Naive thymus-derived CD4-positive, alpha-beta T cell (primary cell): ENCODE measurements around the gene MACROD2. TPM values are rescaled to one million over a fixed set of nuclear protein-coding genes. Genes with fewer than 3 reads are reported as not detected.

Source experiments
- ATAC-seq: fragments of 150-1000 bp; cut with Tn5 transposase; 2 replicates; pipeline ENCODE4 v1.10.0; 2021; ENCODE audit warnings: mild to moderate bottlenecking, moderate library complexity
- CTCF ChIA-PET: fragments of 350-600 bp; sonication (Branson Sonifier 250); formaldehyde crosslinking; loops from one replicate; lab custom pipeline; 2021; ENCODE audit warnings: antibody characterized with exemption; lab: Charles Lee
- POLR2A ChIA-PET: fragments of 350-600 bp; sonication (Branson Sonifier 250); formaldehyde crosslinking; loops from one replicate; lab custom pipeline; 2021; ENCODE audit warnings: antibody characterized with exemption, inconsistent platforms; lab: Charles Lee
- DNase-seq, 9 donors: peaks; one replicate each; pipeline versions ENCODE4 v3.0.0 to v3.0.0-alpha.2; 2020 to 2022; ENCODE audit warnings: mixed read lengths in 1 of 9
- H3K27ac ChIP-seq: one replicate; pipeline ENCODE4 v1.7.0; 2013; ENCODE audit warnings: mild to moderate bottlenecking, low read depth, low read length, moderate library complexity
- H3K27me3 ChIP-seq, 2 donors: one replicate each; pipeline ENCODE4 v1.7.0; 2013; ENCODE audit warnings: low read length in 2 of 2, mild to moderate bottlenecking in 2 of 2, moderate library complexity in 2 of 2; ENCODE audit not compliant: control insufficient read depth in 2 of 2, insufficient read depth in 2 of 2
- H3K36me3 ChIP-seq, 3 experiments: 1 replicate in 2 of 3; 2 replicates in 1 of 3; pipeline ENCODE4 v1.7.0; 2013; ENCODE audit warnings: low read length in 3 of 3, mild to moderate bottlenecking in 3 of 3, moderate library complexity in 1 of 3; ENCODE audit not compliant: insufficient read depth in 3 of 3, control insufficient read depth in 2 of 3
- H3K4me1 ChIP-seq, 2 donors: one replicate each; pipeline ENCODE4 v1.7.0; 2013; ENCODE audit warnings: low read length in 2 of 2, mild to moderate bottlenecking in 2 of 2, moderate library complexity in 1 of 2; ENCODE audit not compliant: control insufficient read depth in 2 of 2, insufficient read depth in 2 of 2
- H3K4me3 ChIP-seq: 2 replicates; pipeline ENCODE4 v1.7.0; 2013; ENCODE audit warnings: mild to moderate bottlenecking, low read length
- H3K9me3 ChIP-seq, 3 experiments: 1 replicate in 2 of 3; 2 replicates in 1 of 3; pipeline ENCODE4 v1.7.0; 2013; ENCODE audit warnings: low read length in 3 of 3; ENCODE audit not compliant: control insufficient read depth in 2 of 3
- H3K27ac Mint-ChIP-seq, 9 donors: one replicate each; pipeline ENCODE4 v1.8.0; 2020 to 2022; ENCODE audit warnings: mixed read lengths in 9 of 9, mild to moderate bottlenecking in 8 of 9, moderate library complexity in 5 of 9, inconsistent platforms in 2 of 9
- H3K27me3 Mint-ChIP-seq, 5 donors: one replicate each; pipeline ENCODE4 v1.8.0; 2021 to 2022; ENCODE audit warnings: mixed read lengths in 5 of 5, mild to moderate bottlenecking in 1 of 5
- H3K36me3 Mint-ChIP-seq, 5 donors: one replicate each; pipeline ENCODE4 v1.8.0; 2020 to 2022; ENCODE audit warnings: mixed read lengths in 5 of 5, mild to moderate bottlenecking in 3 of 5, inconsistent platforms in 1 of 5
- H3K4me1 Mint-ChIP-seq, 7 donors: one replicate each; pipeline ENCODE4 v1.8.0; 2020 to 2022; ENCODE audit warnings: mixed read lengths in 7 of 7, mild to moderate bottlenecking in 3 of 7, inconsistent platforms in 1 of 7
- H3K4me3 Mint-ChIP-seq, 10 donors: one replicate each; pipeline ENCODE4 v1.8.0; 2020 to 2022; ENCODE audit warnings: mild to moderate bottlenecking in 10 of 10, mixed read lengths in 10 of 10, moderate library complexity in 6 of 10, inconsistent platforms in 2 of 10
- H3K9me3 Mint-ChIP-seq, 11 donors: one replicate each; pipeline ENCODE4 v1.8.0; 2020 to 2022; ENCODE audit warnings: mixed read lengths in 11 of 11, mild to moderate bottlenecking in 4 of 11, inconsistent platforms in 1 of 11, moderate library complexity in 1 of 11
- intact Hi-C, 2 donors: fragments of 100-400 bp; cut with micrococcal nuclease; formaldehyde crosslinking; loops; one replicate each; pipeline ENCODE4 v1.15.1; 2023
- polyA plus RNA-seq, 2 donors: library from polyadenylated mRNA; unstranded; fragments of 300-500 nt; fragmentation: Illumina TruSeq; gene quantifications; one replicate each; pipeline ENCODE4 v1.2.3, GENCODE V29; 2021
- total RNA-seq, 6 experiments: library from RNA in 5 of 6; stranded (reverse) in 5 of 6; gene quantifications; 1 replicate in 5 of 6; 2 replicates in 1 of 6; pipeline ENCODE4 v1.2.3 and lab custom pipeline; 2021 to 2026

The MACROD2 gene
- total and polyA plus RNA-seq, 7 experiments from 2014 or later = 0.27 to 0.86 (median 0.34) TPM; not detected in 4

DNA sequence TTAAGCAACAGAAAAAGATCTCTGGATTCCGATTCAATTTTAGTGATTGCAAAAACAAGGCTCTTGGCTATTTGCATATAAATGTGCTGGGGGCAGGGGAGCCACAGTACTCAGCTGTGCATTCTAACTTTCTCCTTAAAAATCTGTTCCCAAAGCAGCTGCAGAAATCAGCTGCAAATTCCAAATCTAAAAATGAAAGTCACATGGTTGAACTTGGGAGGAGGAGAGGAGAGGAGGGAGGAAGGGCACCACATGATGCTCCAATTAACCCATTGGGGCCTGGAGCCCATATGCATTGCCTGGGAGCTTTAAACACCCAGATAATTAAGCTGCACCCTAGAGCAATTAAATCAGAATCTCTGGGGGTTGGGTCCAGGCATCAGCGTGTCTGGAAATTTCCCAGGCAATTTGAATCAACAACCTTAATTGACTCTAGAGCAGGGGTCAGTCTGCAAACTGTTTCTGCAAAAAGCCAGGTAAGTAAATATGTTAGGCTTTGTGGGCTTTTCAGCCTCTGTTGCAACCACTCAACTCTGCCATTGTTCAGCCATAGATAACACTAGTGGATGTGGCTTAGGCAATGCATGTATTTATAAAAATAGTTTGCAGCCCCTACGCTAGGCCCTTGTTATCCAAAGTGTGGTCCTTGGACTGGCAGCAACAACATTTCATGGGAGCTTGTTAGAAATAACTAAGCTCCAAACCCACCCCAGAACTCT is 2069.8 kb downstream of the MACROD2 start:
- no peak for DNase-seq
- Histone ChIP-seq H3K27ac (no peak overlapping the region), H3K4me3 (no peak overlapping the region), H3K9me3 (peaks cover 0 to 5% (median 0%) of the 10 kb centered on the region in 3 experiments), H3K36me3 (no peaks in the 10 kb centered on the region), H3K4me1 (no peaks in the 10 kb centered on the region), H3K27me3 (no peaks in the 10 kb centered on the region)
- H3K9me3 Mint-ChIP-seq = peaks cover 0 to 16% (median 8%) of the 10 kb centered on the region in 11 donors
- H3K27ac Mint-ChIP-seq = no peak overlapping the region
- H3K4me1 Mint-ChIP-seq = no peaks in the 10 kb centered on the region
- ChIA-PET CTCF (no interaction called here), POLR2A (no interaction called here)
- peaks cover 0 to 5% (median 0%) of the 10 kb centered on the region in 5 donors for H3K36me3 Mint-ChIP-seq
- intact Hi-C loops = no loop called here
- no peaks in the 10 kb centered on the region for H3K27me3 Mint-ChIP-seq
- no peak for ATAC-seq
- no peak overlapping the region for H3K4me3 Mint-ChIP-seq

DNA sequence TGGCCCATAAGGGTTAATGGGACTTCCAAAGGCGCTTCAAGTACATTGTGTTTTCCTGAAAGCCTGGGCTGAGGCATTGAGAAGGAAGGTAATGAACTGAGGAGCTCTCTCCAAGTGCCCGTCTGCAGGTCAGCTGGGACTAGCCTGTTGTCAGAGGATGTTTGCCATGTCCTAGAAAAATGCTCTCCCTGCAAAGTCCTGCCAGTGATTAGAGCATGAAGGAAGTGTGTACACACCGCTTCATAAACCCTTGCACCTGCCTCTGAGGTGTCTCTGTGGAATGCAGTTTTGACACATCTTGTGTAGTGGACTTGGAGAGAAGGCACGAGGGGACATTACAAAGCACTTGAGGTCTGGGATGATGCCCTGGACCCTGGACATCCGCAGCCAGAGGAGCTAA is 2071.3 kb downstream of the MACROD2 start:
- Mint-ChIP-seq H3K4me3 (no peak overlapping the region), H3K4me1 (no peaks in the 10 kb centered on the region), H3K27ac (no peak overlapping the region), H3K9me3 (peaks cover 0 to 21% (median 8%) of the 10 kb centered on the region in 11 donors), H3K27me3 (no peaks in the 10 kb centered on the region), H3K36me3 (peaks cover 0 to 5% (median 0%) of the 10 kb centered on the region in 5 donors)
- intact Hi-C loops = no loop called here
- CTCF ChIA-PET = no interaction called here
- Histone ChIP-seq H3K4me3 (no peak overlapping the region), H3K27ac (no peak overlapping the region), H3K9me3 (peaks cover 0 to 5% (median 0%) of the 10 kb centered on the region in 3 experiments), H3K4me1 (no peaks in the 10 kb centered on the region), H3K27me3 (no peaks in the 10 kb centered on the region), H3K36me3 (no peaks in the 10 kb centered on the region)
- no peak for DNase-seq
- POLR2A ChIA-PET = no interaction called here
- no peak for ATAC-seq

DNA sequence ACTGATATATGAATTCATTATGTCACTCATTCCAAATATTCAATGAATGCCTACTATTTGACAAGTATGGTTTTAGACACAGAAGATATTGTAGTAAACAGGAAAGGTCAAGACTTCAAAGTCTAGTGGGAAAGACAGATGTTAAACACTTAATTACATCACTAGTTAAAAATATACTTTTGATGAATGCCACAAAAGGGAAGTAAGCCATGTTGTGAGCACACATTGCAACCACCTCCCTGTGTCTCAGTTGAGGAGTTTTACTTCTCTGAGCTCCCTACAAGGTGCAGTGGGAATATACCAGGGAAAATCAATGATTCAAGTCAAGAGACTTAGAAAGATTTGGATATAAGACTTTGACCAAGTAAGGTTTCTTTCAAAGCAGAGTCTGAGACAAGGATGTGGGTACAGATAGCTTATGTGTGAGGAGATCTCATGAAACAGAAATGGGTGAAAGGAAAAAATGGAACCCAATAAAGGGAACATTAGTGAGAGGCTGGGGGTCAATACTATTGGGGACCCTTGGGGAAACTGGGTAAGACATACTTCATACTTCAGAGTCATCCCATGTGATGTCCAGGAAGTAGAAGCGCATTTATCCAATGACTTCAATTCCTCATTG is 2074.2 kb downstream of the MACROD2 start:
- Histone ChIP-seq H3K36me3 (no peaks in the 10 kb centered on the region), H3K4me3 (no peak overlapping the region), H3K27me3 (no peaks in the 10 kb centered on the region), H3K9me3 (peaks cover 0 to 5% (median 0%) of the 10 kb centered on the region in 3 experiments), H3K27ac (no peak overlapping the region), H3K4me1 (no peaks in the 10 kb centered on the region)
- no peak overlapping the region for H3K4me3 Mint-ChIP-seq
- intact Hi-C loops = no loop called here
- H3K4me1 Mint-ChIP-seq = no peaks in the 10 kb centered on the region
- peaks cover 0 to 5% (median 0%) of the 10 kb centered on the region in 5 donors for H3K36me3 Mint-ChIP-seq
- no peak overlapping the region for H3K27ac Mint-ChIP-seq
- ChIA-PET CTCF (no interaction called here), POLR2A (no interaction called here)
- H3K9me3 Mint-ChIP-seq = peaks cover 0 to 22% (median 11%) of the 10 kb centered on the region in 11 donors
- no peaks in the 10 kb centered on the region for H3K27me3 Mint-ChIP-seq
- DNase-seq (no peak), ATAC-seq (no peak)

DNA sequence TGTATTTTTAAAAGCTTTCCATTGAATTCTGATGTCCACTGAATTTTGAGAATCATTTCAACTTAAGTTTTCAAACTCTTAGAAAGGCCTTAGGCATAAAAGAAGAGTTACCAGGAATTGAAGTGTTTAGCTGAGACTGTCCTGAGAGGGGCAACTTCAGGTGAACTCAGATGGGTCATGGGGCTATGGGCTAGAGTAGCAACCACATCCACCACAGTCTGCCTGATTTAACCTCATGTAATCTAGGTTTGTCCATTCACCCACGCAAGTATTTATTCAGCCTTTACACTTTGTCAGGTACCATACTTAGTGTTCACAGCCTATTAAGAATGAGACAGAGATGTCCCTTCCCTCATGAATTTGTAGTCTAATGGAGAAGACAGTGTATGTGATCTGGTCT is 2076.9 kb downstream of the MACROD2 start:
- Mint-ChIP-seq H3K27me3 (no peaks in the 10 kb centered on the region), H3K9me3 (peaks cover 2 to 25% (median 12%) of the 10 kb centered on the region in 11 donors), H3K36me3 (peaks cover 0 to 5% (median 0%) of the 10 kb centered on the region in 5 donors), H3K4me1 (no peaks in the 10 kb centered on the region), H3K27ac (no peak overlapping the region), H3K4me3 (no peak overlapping the region)
- H3K36me3 ChIP-seq = no peaks in the 10 kb centered on the region
- no peak overlapping the region for H3K27ac ChIP-seq
- ChIA-PET POLR2A (no interaction called here), CTCF (no interaction called here)
- DNase-seq = no peak
- intact Hi-C loops = no loop called here
- H3K27me3 ChIP-seq = no peaks in the 10 kb centered on the region
- H3K9me3 ChIP-seq = peaks cover 0 to 3% (median 0%) of the 10 kb centered on the region in 3 experiments
- H3K4me3 ChIP-seq = no peak overlapping the region
- no peaks in the 10 kb centered on the region for H3K4me1 ChIP-seq
- ATAC-seq = no peak

DNA sequence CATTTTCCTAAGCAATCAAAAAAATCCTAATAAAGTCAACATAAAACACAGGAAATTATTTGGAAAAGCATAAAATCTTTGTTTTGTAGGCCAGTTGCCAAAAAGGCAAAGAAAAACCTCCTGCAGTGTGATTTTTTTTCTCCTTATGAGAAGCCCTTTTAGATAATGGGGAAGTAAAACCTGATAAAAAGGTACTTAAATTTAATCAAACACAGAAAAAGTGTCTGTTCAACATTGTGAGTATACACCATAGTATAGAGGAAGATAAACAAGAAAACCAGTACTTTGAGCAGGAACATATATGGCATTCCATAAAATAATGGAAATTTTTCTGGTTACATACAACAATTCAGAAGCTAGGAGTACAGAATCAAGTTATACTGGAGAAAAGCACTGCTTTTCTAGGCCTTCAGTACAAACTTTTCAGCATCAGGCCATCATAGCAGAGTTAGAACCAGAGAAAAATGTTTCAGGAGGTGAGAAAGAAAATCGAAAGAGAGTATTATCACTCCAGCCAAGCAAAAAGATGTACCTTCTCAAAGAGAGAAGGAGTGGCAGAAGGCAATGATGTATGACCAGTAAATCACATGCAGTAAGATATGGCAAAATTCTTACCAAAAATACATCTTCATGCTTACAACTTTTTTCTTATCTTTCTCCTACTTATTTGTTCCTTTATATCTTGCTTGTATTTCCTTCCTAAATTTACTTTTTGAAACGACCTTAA is 2083.0 kb downstream of the MACROD2 start:
- intact Hi-C loops = no loop called here
- H3K4me3 ChIP-seq = no peak overlapping the region
- Mint-ChIP-seq H3K27me3 (peaks cover 0 to 5% (median 4%) of the 10 kb centered on the region in 5 donors), H3K4me1 (no peaks in the 10 kb centered on the region), H3K4me3 (no peak overlapping the region), H3K27ac (no peak overlapping the region), H3K36me3 (peaks cover 0 to 3% (median 0%) of the 10 kb centered on the region in 5 donors), H3K9me3 (peaks cover 0 to 12% (median 4%) of the 10 kb centered on the region in 11 donors)
- ChIA-PET CTCF (no interaction called here), POLR2A (no interaction called here)
- no peaks in the 10 kb centered on the region for H3K9me3 ChIP-seq
- no peaks in the 10 kb centered on the region for H3K36me3 ChIP-seq
- ATAC-seq = no peak
- H3K27me3 ChIP-seq = no peaks in the 10 kb centered on the region
- no peak overlapping the region for H3K27ac ChIP-seq
- no peaks in the 10 kb centered on the region for H3K4me1 ChIP-seq
- no peak for DNase-seq

DNA sequence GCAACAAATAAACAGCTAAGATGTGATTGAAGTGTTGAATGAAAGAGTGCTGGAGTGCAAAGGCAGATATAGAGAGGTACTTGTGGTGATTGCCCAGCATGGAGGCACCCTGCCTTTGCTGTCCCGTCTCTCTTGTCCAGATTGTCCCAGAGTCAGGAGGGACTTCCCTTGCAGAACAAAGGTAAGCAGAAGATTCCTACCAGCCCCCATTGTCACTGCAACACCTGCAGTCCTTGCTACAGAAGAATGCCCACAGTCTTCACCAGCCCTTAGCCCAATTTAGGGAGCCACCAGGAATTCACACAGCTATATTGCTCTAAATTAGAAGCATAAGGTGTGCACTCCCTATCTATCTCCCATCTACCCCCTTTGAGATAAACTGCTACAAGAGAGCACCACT is 2086.1 kb downstream of the MACROD2 start:
- intact Hi-C loops = no loop called here
- no peaks in the 10 kb centered on the region for H3K4me1 Mint-ChIP-seq
- ATAC-seq = no peak
- no peaks in the 10 kb centered on the region for H3K4me1 ChIP-seq
- ChIA-PET POLR2A (no interaction called here), CTCF (no interaction called here)
- no peak for DNase-seq
- no peak overlapping the region for H3K4me3 Mint-ChIP-seq
- H3K27ac ChIP-seq = no peak overlapping the region
- no peaks in the 10 kb centered on the region for H3K9me3 ChIP-seq
- H3K27me3 Mint-ChIP-seq = peaks cover 0 to 5% (median 4%) of the 10 kb centered on the region in 5 donors
- no peak overlapping the region for H3K4me3 ChIP-seq
- H3K36me3 Mint-ChIP-seq = no peaks in the 10 kb centered on the region
- peaks cover 0 to 15% (median 2%) of the 10 kb centered on the region in 11 donors for H3K9me3 Mint-ChIP-seq
- H3K27me3 ChIP-seq = no peaks in the 10 kb centered on the region
- no peaks in the 10 kb centered on the region for H3K36me3 ChIP-seq
- H3K27ac Mint-ChIP-seq = no peak overlapping the region
